WTC11 (cell line): Measurements from ENCODE around the gene HPSE2.

Source experiments
- CREB1 ChIP-seq: sonication (generic); formaldehyde crosslinking; IDR thresholded peaks from 2 replicates; pipeline ENCODE4 v1.8.0; 2023; ENCODE audit warnings: mild to moderate bottlenecking, missing genetic modification reagents
- CTCF ChIP-seq: fragments of 200-600 bp; IDR thresholded peaks from 2 replicates; pipeline ENCODE4 v1.8.0; 2022; ENCODE audit warnings: antibody characterized with exemption
- E2F1 ChIP-seq: sonication (generic); formaldehyde crosslinking; IDR thresholded peaks from 2 replicates; pipeline ENCODE4 v1.8.0; 2022; ENCODE audit warnings: mild to moderate bottlenecking, missing genetic modification reagents
- ELF4 ChIP-seq: sonication (generic); formaldehyde crosslinking; IDR thresholded peaks from 2 replicates; pipeline ENCODE4 v1.8.1; 2022; ENCODE audit warnings: low read depth, mild to moderate bottlenecking, moderate library complexity, missing genetic modification reagents
- FOXK1 ChIP-seq: sonication (generic); formaldehyde crosslinking; IDR thresholded peaks from 2 replicates; pipeline ENCODE4 v1.8.0; 2022; ENCODE audit warnings: mild to moderate bottlenecking, moderate library complexity, missing genetic modification reagents
- NFYB ChIP-seq: sonication (generic); formaldehyde crosslinking; conservative IDR thresholded peaks from 2 replicates; pipeline ENCODE4 v1.8.0; 2022; ENCODE audit warnings: low read depth, missing genetic modification reagents
- NR1H2 ChIP-seq: sonication (generic); formaldehyde crosslinking; IDR thresholded peaks from 2 replicates; pipeline ENCODE4 v1.9.0; 2021; ENCODE audit warnings: mild to moderate bottlenecking, moderate library complexity, missing genetic modification reagents
- PRDM15 ChIP-seq: sonication (generic); formaldehyde crosslinking; IDR thresholded peaks from 2 replicates; pipeline ENCODE4 v1.8.0; 2022; ENCODE audit warnings: missing genetic modification reagents
- RELA ChIP-seq: sonication (generic); formaldehyde crosslinking; IDR thresholded peaks from 2 replicates; pipeline ENCODE4 v1.8.1; 2022; ENCODE audit warnings: missing genetic modification reagents, mild to moderate bottlenecking, borderline replicate concordance
- TCF7 ChIP-seq: sonication (generic); formaldehyde crosslinking; IDR thresholded peaks from 2 replicates; pipeline ENCODE4 v1.8.0; 2022; ENCODE audit warnings: mild to moderate bottlenecking, low read depth, missing genetic modification reagents, moderate library complexity
- TEAD4 ChIP-seq: sonication (generic); formaldehyde crosslinking; IDR thresholded peaks from 2 replicates; pipeline ENCODE4 v1.8.0; 2022; ENCODE audit warnings: mild to moderate bottlenecking, missing genetic modification reagents
- ZNF138 ChIP-seq: sonication (generic); formaldehyde crosslinking; conservative IDR thresholded peaks from 2 replicates; pipeline ENCODE4 v1.8.1; 2022; ENCODE audit warnings: mild to moderate bottlenecking, moderate library complexity, missing genetic modification reagents
- ZNF263 ChIP-seq: sonication (generic); formaldehyde crosslinking; IDR thresholded peaks from 2 replicates; pipeline ENCODE4 v1.8.1; 2022; ENCODE audit warnings: low read depth, mild to moderate bottlenecking, moderate library complexity, missing genetic modification reagents
- ZNF416 ChIP-seq: fragments of 250-450 bp; sonication (Bioruptor Pico); IDR thresholded peaks from 2 replicates; pipeline ENCODE4 v1.9.0; 2021; ENCODE audit warnings: mild to moderate bottlenecking, inconsistent platforms

- no peak for TF ChIP-seq CTCF
- no peak for TF ChIP-seq RELA (CRISPR knock-in tag)
- TF ChIP-seq NR1H2 (CRISPR knock-in tag), result no peak
- TF ChIP-seq FOXK1 (CRISPR knock-in tag), result no peak
- no peak for TF ChIP-seq ZNF263 (CRISPR knock-in tag)
- no peak for TF ChIP-seq CREB1 (CRISPR knock-in tag)
- TF ChIP-seq TEAD4 (CRISPR knock-in tag), result no peak
- no peak for TF ChIP-seq TCF7 (CRISPR knock-in tag)
- TF ChIP-seq ZNF138 (CRISPR knock-in tag), result no peak
- TF ChIP-seq PRDM15, result no peak
- no peak for TF ChIP-seq NFYB (CRISPR knock-in tag)
- no peak for TF ChIP-seq E2F1 (CRISPR knock-in tag)
- no peak for TF ChIP-seq ZNF416
- no peak for TF ChIP-seq ELF4
Observed at GRCh38 chr10:98795467-98795866, 440.2 kb downstream of the HPSE2 start.
